BLaER1 (cell line): ENCODE measurements around the gene NRN1.

Experiments
- H3K27ac ChIP-seq: shearing (Covaris generic); formaldehyde crosslinking; 2 replicates; pipeline ENCODE4 v1.8.1; 2022
- H3K27me3 ChIP-seq: shearing (Covaris generic); formaldehyde crosslinking; 2 replicates; pipeline ENCODE4 v1.8.1; 2022
- H3K36me3 ChIP-seq: shearing (Covaris generic); formaldehyde crosslinking; 2 replicates; pipeline ENCODE4 v1.8.1; 2022
- H3K4me1 ChIP-seq: shearing (Covaris generic); formaldehyde crosslinking; 2 replicates; pipeline ENCODE4 v1.8.1; 2022
- H3K4me2 ChIP-seq: shearing (Covaris generic); formaldehyde crosslinking; 2 replicates; pipeline ENCODE4 v1.8.1; 2022
- H3K4me3 ChIP-seq: shearing (Covaris generic); formaldehyde crosslinking; 2 replicates; pipeline ENCODE4 v1.8.1; 2022
- H3K9ac ChIP-seq: shearing (Covaris generic); formaldehyde crosslinking; 2 replicates; pipeline ENCODE4 v1.8.1; 2022
- H3K9me3 ChIP-seq: shearing (Covaris generic); formaldehyde crosslinking; 2 replicates; pipeline ENCODE4 v1.8.1; 2022
- H4K20me1 ChIP-seq: shearing (Covaris generic); formaldehyde crosslinking; 2 replicates; pipeline ENCODE4 v1.8.1; 2022
- Cebpa-rat ChIP-seq: shearing (Covaris generic); IDR thresholded peaks from 2 replicates; pipeline ENCODE4 v1.8.1; 2022

The NRN1 gene

DNA sequence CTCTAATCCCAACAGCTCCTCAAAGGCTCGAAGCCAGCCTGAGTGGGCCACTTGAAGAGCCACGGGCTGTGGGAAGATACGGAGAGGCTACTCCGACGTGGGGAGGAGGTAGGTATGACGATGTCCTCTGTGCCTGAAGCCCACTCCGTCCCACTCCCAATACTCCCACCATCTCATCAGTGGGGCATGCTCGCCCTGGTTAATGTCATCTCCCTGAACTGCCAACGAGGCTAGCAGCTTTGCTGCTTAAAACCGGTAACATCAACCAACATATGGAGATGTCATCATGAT, 11.1 kb downstream of the NRN1 start:
- peaks cover 72% of the 10 kb centered on the region for H4K20me1 ChIP-seq
- no peak overlapping the region for H3K9ac ChIP-seq
- peaks cover 28% of the 10 kb centered on the region for H3K9me3 ChIP-seq
- H3K27me3 ChIP-seq, result peaks cover 97% of the 10 kb centered on the region
- peaks cover 26% of the 10 kb centered on the region for H3K4me1 ChIP-seq
- no peak overlapping the region for H3K4me2 ChIP-seq
- no peaks in the 10 kb centered on the region for H3K36me3 ChIP-seq
- TF ChIP-seq Cebpa-rat, result no peak
- H3K27ac ChIP-seq, result no peak overlapping the region
- no peak overlapping the region for H3K4me3 ChIP-seq

DNA sequence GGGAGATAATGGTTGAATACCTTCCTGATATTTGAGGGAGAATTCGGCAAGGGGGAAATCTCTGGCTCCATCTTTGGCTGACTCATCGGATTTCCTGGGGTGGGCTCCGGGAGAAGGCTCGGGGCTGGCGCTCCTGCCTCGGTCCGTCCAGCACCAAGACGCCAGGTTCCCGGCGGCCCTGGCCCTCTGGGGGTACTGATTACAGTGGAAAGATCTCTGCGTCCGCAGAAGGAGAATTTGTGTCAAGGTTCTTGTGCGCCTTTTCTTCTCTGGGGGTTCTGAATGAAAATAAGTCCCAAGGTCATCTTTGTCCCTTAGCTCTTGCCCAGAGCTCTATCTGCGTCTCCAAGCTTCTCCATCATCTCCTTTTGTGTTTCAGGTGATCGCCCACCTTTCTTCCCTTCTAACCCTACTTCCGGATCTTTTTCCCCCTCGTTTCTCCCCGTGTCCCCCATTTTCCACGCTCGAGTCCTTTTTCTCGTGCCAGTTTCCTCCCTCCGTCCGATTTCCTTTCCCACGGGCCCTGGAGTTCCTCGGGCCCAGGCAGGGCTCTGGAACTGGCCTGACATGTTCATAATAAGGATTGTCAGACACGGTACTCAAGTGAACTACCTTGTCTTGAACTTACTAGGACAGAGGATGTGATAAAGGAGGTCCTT, 11.6 kb downstream of the NRN1 start:
- Histone ChIP-seq H4K20me1 (peaks cover 67% of the 10 kb centered on the region), H3K27me3 (peaks cover 97% of the 10 kb centered on the region), H3K27ac (no peak overlapping the region), H3K9ac (no peak overlapping the region), H3K9me3 (peaks cover 23% of the 10 kb centered on the region), H3K36me3 (no peaks in the 10 kb centered on the region), H3K4me1 (peaks cover 26% of the 10 kb centered on the region), H3K4me3 (no peak overlapping the region), H3K4me2 (no peak overlapping the region)
- no peak for TF ChIP-seq Cebpa-rat

DNA sequence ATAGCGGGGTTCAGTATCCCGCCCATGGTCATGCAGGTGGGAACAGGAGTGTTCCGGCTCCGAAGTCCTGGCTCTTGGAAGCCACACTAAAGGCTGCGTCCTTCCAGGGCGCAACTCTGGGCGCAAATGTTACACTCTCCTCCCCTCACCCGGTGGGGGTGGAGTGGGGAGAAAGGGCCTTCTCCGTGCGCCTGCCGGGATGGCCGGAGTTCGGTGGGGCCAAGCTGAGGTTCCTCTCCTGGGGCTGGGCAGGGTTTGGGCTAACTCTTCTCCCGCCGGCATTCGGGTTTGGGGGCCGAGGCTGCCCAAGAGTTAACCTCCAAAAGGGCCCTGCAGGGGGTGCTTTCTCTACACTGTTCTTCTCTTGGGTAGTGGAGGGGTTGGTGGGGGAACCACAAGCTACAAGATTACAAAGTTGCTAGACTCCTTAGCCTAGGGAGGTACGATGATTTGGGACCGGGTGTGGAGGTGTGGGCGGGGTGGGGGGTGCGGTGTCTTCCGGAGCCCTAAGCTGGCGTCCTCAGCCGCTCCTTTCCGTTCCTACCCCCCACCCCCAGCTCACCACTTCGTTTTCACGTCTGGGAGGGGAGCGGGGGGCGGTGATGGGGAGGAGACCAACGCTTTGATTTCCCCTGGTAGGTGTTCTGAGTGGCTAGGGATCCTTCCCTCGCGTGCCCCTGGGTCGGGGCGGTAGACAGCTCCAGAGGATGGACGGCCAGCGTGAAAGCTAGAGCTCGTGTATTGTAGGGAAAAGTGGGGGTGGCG, 12.3 kb downstream of the NRN1 start:
- Histone ChIP-seq H3K36me3 (no peaks in the 10 kb centered on the region), H3K4me1 (peaks cover 22% of the 10 kb centered on the region), H3K4me2 (no peak overlapping the region), H3K27me3 (peaks cover 90% of the 10 kb centered on the region), H3K4me3 (no peak overlapping the region), H3K9me3 (peaks cover 17% of the 10 kb centered on the region), H4K20me1 (peaks cover 60% of the 10 kb centered on the region), H3K9ac (no peak overlapping the region), H3K27ac (no peak overlapping the region)
- no peak for TF ChIP-seq Cebpa-rat

DNA sequence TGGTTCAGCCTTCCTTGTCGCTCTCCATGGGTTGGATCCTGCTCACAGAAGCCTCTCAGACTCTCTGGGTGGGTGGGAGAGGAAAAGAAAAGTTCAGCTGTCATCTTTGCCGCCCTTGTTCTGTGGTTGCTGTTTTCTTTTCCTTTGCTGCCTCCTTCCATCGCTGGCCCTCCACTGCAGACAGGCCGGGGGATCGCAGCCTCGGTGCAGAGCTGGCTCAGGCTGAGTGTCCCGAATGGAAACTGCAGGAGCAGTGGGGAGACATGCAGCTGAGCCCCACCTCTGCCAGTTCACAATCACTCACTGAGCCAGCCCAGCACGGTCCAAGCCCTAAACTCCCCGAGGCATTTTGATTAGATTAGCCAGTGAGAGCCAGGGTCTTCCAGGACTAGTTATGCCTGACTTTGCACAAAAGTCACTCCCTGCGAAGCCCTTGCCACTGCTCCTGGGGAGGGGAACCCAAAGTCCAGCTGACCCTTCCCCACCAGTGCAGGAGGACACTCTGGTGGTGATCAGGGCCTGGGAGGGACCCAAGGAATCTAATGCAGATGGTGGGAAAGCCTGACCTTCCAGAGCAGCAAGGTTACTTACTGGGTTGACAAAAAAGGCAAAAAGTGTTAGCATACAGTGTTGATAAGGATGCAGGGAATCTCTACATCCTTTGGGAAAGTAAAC, 14.0 kb downstream of the NRN1 start:
- H3K27ac ChIP-seq, result no peak overlapping the region
- peaks cover 43% of the 10 kb centered on the region for H4K20me1 ChIP-seq
- peaks cover 73% of the 10 kb centered on the region for H3K27me3 ChIP-seq
- no peak overlapping the region for H3K9ac ChIP-seq
- H3K9me3 ChIP-seq, result peaks cover 21% of the 10 kb centered on the region
- no peak for TF ChIP-seq Cebpa-rat
- H3K36me3 ChIP-seq, result no peaks in the 10 kb centered on the region
- no peak overlapping the region for H3K4me3 ChIP-seq
- peaks cover 15% of the 10 kb centered on the region for H3K4me1 ChIP-seq
- no peak overlapping the region for H3K4me2 ChIP-seq

DNA sequence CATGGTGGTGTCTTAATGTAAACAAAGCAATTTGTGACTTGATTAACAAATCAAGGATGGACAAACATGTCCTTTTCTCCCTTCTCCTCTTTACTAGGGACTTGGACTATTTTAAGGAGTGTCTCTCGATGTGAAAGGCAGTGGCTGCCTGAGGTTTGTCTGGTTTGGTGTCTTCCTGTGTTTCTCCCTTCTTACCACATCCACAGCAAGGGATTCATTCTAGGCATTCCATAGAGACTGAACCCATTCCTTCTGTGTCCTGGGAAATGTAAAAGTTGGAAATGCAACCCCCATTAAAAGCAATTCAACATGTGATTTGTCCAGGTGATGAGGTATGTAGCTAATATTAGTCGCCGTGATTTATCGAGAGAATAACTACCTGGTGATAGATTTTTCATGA, 15.9 kb downstream of the NRN1 start:
- H4K20me1 ChIP-seq, result peaks cover 25% of the 10 kb centered on the region
- peaks cover 54% of the 10 kb centered on the region for H3K27me3 ChIP-seq
- no peak overlapping the region for H3K4me3 ChIP-seq
- no peaks in the 10 kb centered on the region for H3K36me3 ChIP-seq
- no peak overlapping the region for H3K27ac ChIP-seq
- no peak overlapping the region for H3K4me2 ChIP-seq
- H3K9me3 ChIP-seq, result peaks cover 24% of the 10 kb centered on the region
- no peak for TF ChIP-seq Cebpa-rat
- no peaks in the 10 kb centered on the region for H3K4me1 ChIP-seq
- no peak overlapping the region for H3K9ac ChIP-seq

DNA sequence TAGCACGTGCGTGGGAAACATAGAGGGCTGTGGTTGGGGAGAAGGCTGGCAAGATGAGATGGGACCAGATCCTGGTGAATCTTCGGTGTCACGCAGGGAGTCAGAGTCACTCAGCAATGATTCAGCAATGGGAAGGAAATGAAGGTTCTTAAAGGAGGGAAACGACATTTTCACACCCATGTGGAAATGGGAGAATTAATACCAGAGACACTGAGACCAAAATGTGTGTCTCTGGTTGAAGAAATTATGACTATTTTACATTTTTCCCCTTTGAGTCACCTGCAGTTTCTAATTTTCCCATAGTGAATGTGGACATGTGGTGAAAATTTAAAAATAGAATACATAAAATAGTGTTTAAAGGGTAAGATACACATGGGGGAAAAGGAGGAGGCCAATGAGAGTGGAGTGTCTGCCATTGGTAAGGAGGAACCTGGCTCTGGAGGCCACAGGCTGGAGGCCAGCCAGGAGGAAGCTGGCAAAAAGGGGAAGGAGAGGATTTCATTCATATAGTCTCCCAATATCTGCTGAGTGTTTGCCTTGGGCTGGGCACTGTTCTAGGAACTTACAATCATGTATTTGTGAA, 17.5 kb downstream of the NRN1 start:
- no peak overlapping the region for H3K4me3 ChIP-seq
- TF ChIP-seq Cebpa-rat, result no peak
- H3K9me3 ChIP-seq, result peaks cover 9% of the 10 kb centered on the region
- no peak overlapping the region for H3K27ac ChIP-seq
- H3K4me2 ChIP-seq, result no peak overlapping the region
- H4K20me1 ChIP-seq, result peaks cover 11% of the 10 kb centered on the region; the same call in 1 of the 2 replicates
- H3K27me3 ChIP-seq, result peaks cover 39% of the 10 kb centered on the region
- no peaks in the 10 kb centered on the region for H3K36me3 ChIP-seq
- peaks cover 2% of the 10 kb centered on the region for H3K4me1 ChIP-seq
- no peak overlapping the region for H3K9ac ChIP-seq

DNA sequence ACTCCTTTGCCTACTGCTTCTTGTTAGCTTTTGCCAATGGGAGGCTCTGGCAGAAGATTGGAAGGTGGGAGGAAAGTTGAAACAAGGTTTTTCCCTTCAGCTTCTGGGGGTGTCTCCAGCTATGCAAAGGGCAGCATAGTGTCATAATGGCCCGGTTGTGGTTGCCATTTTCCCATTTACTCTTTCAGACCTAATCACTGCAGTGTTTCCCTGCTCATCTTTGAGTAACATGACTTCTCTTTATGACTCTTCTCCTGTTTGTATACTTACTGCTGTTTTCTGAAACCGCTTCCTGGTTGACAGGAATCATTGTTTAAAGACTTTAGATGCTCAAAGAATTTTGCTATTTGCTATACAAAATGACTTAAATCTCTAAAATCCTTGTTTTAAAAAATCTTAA, 19.9 kb downstream of the NRN1 start:
- TF ChIP-seq Cebpa-rat, result no peak
- Histone ChIP-seq H3K4me1 (peaks cover 6% of the 10 kb centered on the region), H3K36me3 (no peaks in the 10 kb centered on the region), H4K20me1 (no peaks in the 10 kb centered on the region; the same call in 1 of the 2 replicates), H3K9ac (no peak overlapping the region), H3K9me3 (peaks cover 7% of the 10 kb centered on the region; the same call in 1 of the 2 replicates), H3K27me3 (peaks cover 15% of the 10 kb centered on the region), H3K27ac (no peak overlapping the region), H3K4me2 (no peak overlapping the region), H3K4me3 (no peak overlapping the region)

DNA sequence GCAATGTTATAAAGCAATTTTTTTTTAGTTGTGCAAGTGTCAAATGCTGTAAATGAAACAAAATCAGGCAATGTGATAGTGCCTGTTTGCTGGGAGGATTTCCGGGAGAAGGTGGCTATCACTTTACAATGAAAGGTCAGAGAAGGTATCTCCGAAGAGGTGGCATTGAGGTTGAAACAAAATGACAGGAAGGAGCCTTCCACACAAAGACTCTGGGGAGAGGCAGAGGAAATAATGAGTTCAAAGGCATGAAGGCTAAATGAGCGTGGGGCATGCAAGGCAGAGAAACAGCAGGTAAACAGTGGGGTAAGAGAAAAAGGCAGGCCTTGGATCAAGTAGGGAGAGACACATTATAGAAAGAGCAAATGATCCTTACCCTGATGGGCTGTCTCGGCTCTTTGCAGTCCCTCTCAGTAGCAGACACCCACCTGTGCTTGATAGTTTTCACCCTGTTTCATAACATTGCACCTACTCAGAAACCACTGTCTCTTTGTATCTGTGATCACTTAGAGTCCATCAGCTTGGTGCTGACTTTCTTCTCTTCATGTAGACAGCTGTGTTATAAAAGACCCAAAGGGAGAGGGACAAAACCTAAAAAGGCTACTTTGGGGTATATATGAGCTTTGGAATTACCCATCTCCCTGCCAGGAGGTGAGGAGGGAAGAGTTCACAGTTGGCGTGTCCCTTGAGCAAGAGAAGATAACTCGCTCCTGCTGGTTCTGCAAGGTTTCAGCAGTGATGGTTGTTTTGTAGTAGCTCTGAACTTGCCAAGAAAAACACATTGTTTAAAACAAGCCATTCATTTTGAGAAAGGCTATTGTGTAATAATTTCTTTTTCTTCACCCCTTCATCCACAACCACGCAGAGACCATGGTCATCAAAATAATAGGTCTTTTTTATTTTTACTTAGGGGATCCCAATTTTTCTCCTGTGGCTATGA, 22.3 kb downstream of the NRN1 start:
- no peak overlapping the region for H3K4me3 ChIP-seq
- peak overlapping the region; percentile 11 for H3K4me2 ChIP-seq
- H3K27me3 ChIP-seq, result no peaks in the 10 kb centered on the region
- no peak for TF ChIP-seq Cebpa-rat
- H4K20me1 ChIP-seq, result no peaks in the 10 kb centered on the region
- no peak overlapping the region for H3K9ac ChIP-seq
- peaks cover 11% of the 10 kb centered on the region for H3K9me3 ChIP-seq
- peaks cover 6% of the 10 kb centered on the region for H3K4me1 ChIP-seq
- H3K36me3 ChIP-seq, result no peaks in the 10 kb centered on the region
- no peak overlapping the region for H3K27ac ChIP-seq
